ENCODE results near the gene RCOR1.

Gene RCOR1

DNA sequence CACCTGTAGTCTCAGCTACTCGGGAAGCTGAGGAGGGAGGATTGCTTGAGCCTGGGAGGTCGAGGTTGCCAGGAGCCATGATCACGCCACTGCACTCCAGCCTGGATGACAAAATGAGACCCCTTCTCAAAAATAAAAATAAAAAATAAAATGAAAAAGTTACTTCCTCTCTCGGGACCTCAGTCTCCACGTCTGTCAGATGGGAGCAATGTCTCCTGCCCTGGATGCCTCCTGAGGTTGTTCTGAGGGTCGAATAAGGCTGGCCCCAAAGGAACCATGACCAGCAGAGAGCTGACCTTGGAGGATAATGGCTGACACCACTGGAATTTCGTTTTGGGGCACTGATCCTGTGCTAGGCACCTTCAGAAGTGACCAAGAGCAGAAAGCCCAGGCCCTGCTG is 13.6 kb upstream of the RCOR1 start:
- Histone ChIP-seq H3K27me3 (ENCODE audit: insufficient read depth, low read depth, severe bottlenecking) (no peaks in the 10 kb centered on the region), H3K36me3 (no peaks in the 10 kb centered on the region), H3K9me3 (ENCODE audit: severe bottlenecking) (no peaks in the 10 kb centered on the region), H3K4me3 (ENCODE audit: low read depth, low read length) (no peak overlapping the region), H3K27ac (no peak overlapping the region)
- no peak for DNase-seq
- TF ChIP-seq CTCF (IDR thresholded peaks at IDR 0.05; ENCODE audit: low read depth, low read length) = no peak

DNA sequence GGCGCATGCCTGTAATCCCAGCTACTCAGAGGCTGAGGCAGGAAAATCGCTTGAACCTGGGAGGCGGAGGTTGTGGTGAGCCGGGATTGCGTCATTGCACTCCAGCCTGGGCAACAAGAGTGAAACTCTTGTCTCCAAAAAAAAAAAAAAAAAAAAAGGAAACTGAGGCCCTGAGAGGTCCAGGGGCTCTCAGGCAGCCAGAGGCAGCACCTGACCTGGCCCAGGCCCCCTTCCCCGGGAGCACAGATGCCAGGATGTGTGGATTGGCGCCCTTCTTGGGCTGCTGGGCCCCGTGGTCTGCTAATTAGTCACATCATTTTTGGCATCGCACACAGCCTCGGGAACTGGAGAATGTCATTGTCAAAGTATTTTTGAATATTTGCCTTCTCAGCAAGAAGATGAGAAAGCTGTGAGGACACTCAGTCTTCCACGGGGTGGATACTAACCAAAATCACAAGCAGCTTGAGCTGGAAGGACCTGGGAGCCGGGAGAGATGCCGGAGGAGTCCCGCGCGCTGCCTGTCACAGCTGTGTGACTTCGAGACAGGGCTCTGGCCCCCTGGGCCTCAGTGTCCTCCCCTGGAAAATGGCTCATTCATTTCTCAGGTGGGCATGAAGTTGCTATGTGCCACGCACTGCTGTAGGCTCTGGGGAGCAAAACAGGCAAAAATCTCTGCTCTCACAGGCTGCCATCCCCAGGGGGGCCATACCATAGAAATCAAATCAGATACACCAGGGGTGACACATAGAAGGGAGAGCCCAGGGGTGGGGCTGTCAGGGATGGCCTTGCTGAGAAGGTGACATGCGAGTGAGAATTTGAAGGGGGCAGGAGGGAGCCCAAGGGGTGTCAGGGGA is 12.5 kb upstream of the RCOR1 start:
- no peaks in the 10 kb centered on the region for H3K36me3 ChIP-seq
- no peak overlapping the region for H3K27ac ChIP-seq
- no peaks in the 10 kb centered on the region for H3K9me3 ChIP-seq (ENCODE audit: severe bottlenecking)
- DNase-seq = no peak
- TF ChIP-seq CTCF (IDR thresholded peaks at IDR 0.05; ENCODE audit: low read depth, low read length) = no peak
- no peak overlapping the region for H3K4me3 ChIP-seq (ENCODE audit: low read depth, low read length)
- no peaks in the 10 kb centered on the region for H3K27me3 ChIP-seq (ENCODE audit: insufficient read depth, low read depth, severe bottlenecking)

- peak; percentile 10; the same call in 1 of the 2 replicates for TF ChIP-seq CTCF (IDR thresholded peaks at IDR 0.05; ENCODE audit: low read depth, low read length)
- Histone ChIP-seq H3K4me3 (ENCODE audit: low read depth, low read length) (no peak overlapping the region), H3K27me3 (ENCODE audit: insufficient read depth, low read depth, severe bottlenecking) (no peaks in the 10 kb centered on the region), H3K27ac (no peak overlapping the region), H3K9me3 (ENCODE audit: severe bottlenecking) (no peaks in the 10 kb centered on the region), H3K36me3 (no peaks in the 10 kb centered on the region)
- DNase-seq = no peak
Measured at GRCh38 chr14:102580550-102581110, 11.8 kb upstream of the RCOR1 start.

GRCh38 chr14:102581193-102581592 is 11.3 kb upstream of the RCOR1 start:
- no peak for TF ChIP-seq CTCF (IDR thresholded peaks at IDR 0.05; ENCODE audit: low read depth, low read length)
- DNase-seq = no peak
- no peaks in the 10 kb centered on the region for H3K9me3 ChIP-seq (ENCODE audit: severe bottlenecking)
- H3K36me3 ChIP-seq = no peaks in the 10 kb centered on the region
- no peak overlapping the region for H3K27ac ChIP-seq
- H3K4me3 ChIP-seq (ENCODE audit: low read depth, low read length) = no peak overlapping the region
- H3K27me3 ChIP-seq (ENCODE audit: insufficient read depth, low read depth, severe bottlenecking) = no peaks in the 10 kb centered on the region

DNA sequence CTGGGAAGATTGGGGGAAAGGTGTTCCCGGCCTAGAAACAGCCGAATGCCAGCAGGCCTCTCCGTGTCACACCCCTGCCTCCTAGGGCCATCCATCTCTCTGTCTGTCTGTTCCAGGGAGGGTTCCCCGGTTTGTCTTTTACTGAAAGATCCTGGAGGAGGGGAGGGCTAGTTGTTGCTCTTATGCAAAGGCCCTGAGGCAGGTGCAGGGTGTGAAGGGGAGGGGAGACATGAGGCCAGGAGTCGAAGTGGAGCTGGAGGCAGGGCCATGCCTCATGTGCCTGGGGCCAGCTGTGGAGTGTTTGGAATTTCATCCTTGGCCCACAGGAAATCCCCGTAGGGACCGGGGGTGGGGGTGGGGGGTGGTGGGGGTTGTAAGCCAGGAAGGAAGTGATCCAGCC is 8.7 kb upstream of the RCOR1 start:
- no peak for TF ChIP-seq CTCF (IDR thresholded peaks at IDR 0.05; ENCODE audit: low read depth, low read length)
- H3K27me3 ChIP-seq (ENCODE audit: insufficient read depth, low read depth, severe bottlenecking) = no peaks in the 10 kb centered on the region
- DNase-seq = no peak

More for the DNA sequence above, 8.7 kb upstream of the RCOR1 start:
- no peaks in the 10 kb centered on the region for H3K36me3 ChIP-seq
- H3K27ac ChIP-seq = no peak overlapping the region
- no peak overlapping the region for H3K4me3 ChIP-seq (ENCODE audit: low read depth, low read length)
- no peaks in the 10 kb centered on the region for H3K9me3 ChIP-seq (ENCODE audit: severe bottlenecking)

Data from WERI-Rb-1 (cell line).